HepG2 (cell line): ENCODE data around the gene ARF4. TPM values are rescaled to one million over a fixed set of nuclear protein-coding genes. Genes with fewer than 3 reads are reported as not detected.

Experiments used
- BCL3 ChIP-seq: sonication (generic); formaldehyde crosslinking; IDR thresholded peaks from 2 replicates; pipeline ENCODE4 v1.5.1; 2020; ENCODE audit warnings: mild to moderate bottlenecking, missing genetic modification reagents, moderate library complexity
- BCLAF1 ChIP-seq: fragments of 450-650 bp; IDR thresholded peaks from 2 replicates; pipeline ENCODE4 v1.6.1; 2017; ENCODE audit warnings: mild to moderate bottlenecking
- GMEB2 ChIP-seq: IDR thresholded peaks from 2 replicates; pipeline ENCODE4 v1.6.1; 2016; ENCODE audit warnings: missing biosample characterization, missing genetic modification reagents, low read depth
- HMGXB3 ChIP-seq: sonication (generic); formaldehyde crosslinking; IDR thresholded peaks from 2 replicates; pipeline ENCODE4 v1.4.0; 2020; ENCODE audit warnings: missing genetic modification reagents, borderline replicate concordance
- MBD4 ChIP-seq: IDR thresholded peaks from 2 replicates; pipeline ENCODE4 v1.6.1; 2012; ENCODE audit warnings: low read length, inconsistent platforms, borderline replicate concordance
- MEIS1 ChIP-seq: sonication (generic); formaldehyde crosslinking; IDR thresholded peaks from 2 replicates; pipeline ENCODE4 v1.9.0; 2021; ENCODE audit warnings: mild to moderate bottlenecking, missing genetic modification reagents, moderate library complexity, borderline replicate concordance
- PCBP2 ChIP-seq: fragments of 200-400 bp; formaldehyde crosslinking; optimal IDR thresholded peaks from 2 replicates; pipeline ENCODE3; 2018; ENCODE audit warnings: low read length, low read depth; ENCODE audit not compliant: poor library complexity, severe bottlenecking
- POLR2AphosphoS2 ChIP-seq: IDR thresholded peaks from 2 replicates; pipeline ENCODE4 v1.6.1; 2011; ENCODE audit warnings: low read depth, low read length, improper control_type of control experiment
- RFX5 ChIP-seq: IDR thresholded peaks from 2 replicates; pipeline ENCODE4 v1.6.1; 2011; ENCODE audit warnings: low read depth, low read length, improper control_type of control experiment
- RFXAP ChIP-seq: sonication (generic); formaldehyde crosslinking; IDR thresholded peaks from 2 replicates; pipeline ENCODE4 v1.4.0; 2020; ENCODE audit warnings: missing genetic modification reagents, borderline replicate concordance
- SAP130 ChIP-seq: IDR thresholded peaks from 2 replicates; pipeline ENCODE4 v1.6.1; 2016; ENCODE audit warnings: low read depth
- ZBTB39 ChIP-seq: sonication (generic); formaldehyde crosslinking; IDR thresholded peaks from 2 replicates; pipeline ENCODE4 v1.5.0; 2020; ENCODE audit warnings: missing genetic modification reagents
- ZBTB7A ChIP-seq: sonication (generic); formaldehyde crosslinking; IDR thresholded peaks from 2 replicates; pipeline ENCODE4 v1.8.0; 2022; ENCODE audit warnings: mild to moderate bottlenecking, missing genetic modification reagents
- ZNF709 ChIP-seq: sonication (generic); formaldehyde crosslinking; IDR thresholded peaks from 2 replicates; pipeline ENCODE4 v1.5.0; 2020; ENCODE audit warnings: mild to moderate bottlenecking, missing genetic modification reagents
- polyA plus RNA-seq, 8 experiments: library from polyadenylated mRNA; depleted of rRNA in 3 of 8; stranded (reverse) in 7 of 8; unstranded in 1 of 8; fragments of >200 nt; fragmentation: Illumina TruSeq in 4 of 8; extraction: Trizol in 4 of 8; gene quantifications; 2 replicates each; pipeline versions ENCODE4 v1.2.1 to v1.2.3, GENCODE V29; 2011 to 2016; ENCODE audit warnings: low read depth in 4 of 8, missing spikeins in 1 of 8, mixed read lengths in 1 of 8; ENCODE audit not compliant: insufficient read depth in 1 of 8
- total RNA-seq, 5 experiments: library from RNA; depleted of rRNA; stranded (reverse); fragments of >200 nt; fragmentation: Illumina TruSeq; extraction: Trizol; gene quantifications; 2 replicates each; pipeline ENCODE4 v1.2.3, GENCODE V29; 2016; ENCODE audit warnings: low read depth in 1 of 5

Gene ARF4
- total and polyA plus RNA-seq, 2 of the 13 experiments (the other 11 are each of a cell fraction or from before 2014, with no cell fraction given) = 184 to 250 TPM

- TF ChIP-seq GMEB2 (CRISPR knock-in tag) = 0 out of 2 replicates have a peak, but pooled peaks have one; percentile 25
- TF ChIP-seq RFX5 = no peak
- TF ChIP-seq ZBTB39 (CRISPR knock-in tag) = peak; percentile 48; the same call in 1 of the 2 replicates
- 0 out of 2 replicates have a peak, but pooled peaks have one; percentile 50 for TF ChIP-seq BCL3 (CRISPR knock-in tag)
- TF ChIP-seq PCBP2 = no peak
- TF ChIP-seq SAP130 (CRISPR knock-in tag) = peak; percentile 98
- TF ChIP-seq MEIS1 (CRISPR knock-in tag) = peak; percentile 80; the same call in 1 of the 2 replicates
- TF ChIP-seq ZNF709 (CRISPR knock-in tag) = peak; percentile 87
- TF ChIP-seq RFXAP = 0 out of 2 replicates have a peak, but pooled peaks have one; percentile 18
- TF ChIP-seq ZBTB7A (CRISPR knock-in tag) = no peak
- no peak for TF ChIP-seq MBD4
- TF ChIP-seq HMGXB3 = peak; percentile 55; the same call in 1 of the 2 replicates
- TF ChIP-seq POLR2AphosphoS2 = no peak
- TF ChIP-seq BCLAF1 = no peak
Observed at GRCh38 chr3:57555738-57556458, 41.2 kb downstream of the ARF4 start, which contains the start of gene PDE12 (continued).
